ENCODE data around the gene COL2A1. TPM values are rescaled to one million over a fixed set of nuclear protein-coding genes. Genes with fewer than 3 reads are reported as not detected.

The COL2A1 gene
- total RNA-seq, 1 donor from 2014 or later: 69.1 TPM

DNA sequence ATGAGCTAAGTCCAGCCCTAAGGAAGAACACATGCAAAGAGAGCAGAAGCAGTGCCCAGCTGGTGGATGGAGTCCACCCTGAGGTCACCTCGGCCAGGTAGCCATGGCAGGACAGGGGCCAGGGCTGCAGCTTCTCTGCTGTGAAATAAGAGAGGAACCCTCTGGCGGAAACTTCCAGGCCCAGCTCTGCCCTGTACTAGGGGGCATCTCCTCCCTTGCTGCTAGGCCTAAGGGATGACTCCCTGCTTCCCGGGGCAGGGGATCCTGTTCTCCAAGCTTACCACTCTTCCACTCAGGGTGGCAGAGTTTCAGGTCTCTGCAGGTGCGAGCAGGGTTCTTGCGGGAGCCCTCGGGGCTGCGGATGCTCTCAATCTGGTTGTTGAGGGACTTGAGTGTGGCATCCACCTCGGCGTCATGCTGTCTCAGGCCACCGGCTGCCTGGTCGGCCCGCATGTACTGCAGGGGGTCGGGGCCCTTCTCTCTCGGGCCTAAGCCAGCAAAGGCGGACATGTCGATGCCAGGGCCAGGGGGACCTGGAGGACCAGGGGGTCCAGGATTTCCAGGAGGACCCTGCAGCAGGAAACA, 29.1 kb downstream of the COL2A1 start:
- Histone ChIP-seq H3K9me3 (ENCODE audit: low read depth) (no peaks in the 10 kb centered on the region), H3K4me1 (no peaks in the 10 kb centered on the region), H4K20me1 (ENCODE audit: low read depth) (no peaks in the 10 kb centered on the region), H3F3A (ENCODE audit: low read depth) (peaks cover 7% of the 10 kb centered on the region), H3K4me2 (no peak overlapping the region), H3K27me3 (no peaks in the 10 kb centered on the region), H2AFZ (replicated peaks) (no peak overlapping the region), H3K9ac (no peak overlapping the region), H3K36me3 (no peaks in the 10 kb centered on the region), H3K79me2 (ENCODE audit: low read depth) (no peaks in the 10 kb centered on the region), H3K4me3 (no peak overlapping the region), H3K27ac (no peak overlapping the region)
- H3K27ac Mint-ChIP-seq: no peak overlapping the region
- DNase-seq (ENCODE audit: low spot score): no peak
- TF ChIP-seq EZH2 (IDR thresholded peaks at IDR 0.05) (no peak), EZH2phosphoT487 (IDR thresholded peaks at IDR 0.05) (no peak)
- TF ChIP-seq, protein P1, sequence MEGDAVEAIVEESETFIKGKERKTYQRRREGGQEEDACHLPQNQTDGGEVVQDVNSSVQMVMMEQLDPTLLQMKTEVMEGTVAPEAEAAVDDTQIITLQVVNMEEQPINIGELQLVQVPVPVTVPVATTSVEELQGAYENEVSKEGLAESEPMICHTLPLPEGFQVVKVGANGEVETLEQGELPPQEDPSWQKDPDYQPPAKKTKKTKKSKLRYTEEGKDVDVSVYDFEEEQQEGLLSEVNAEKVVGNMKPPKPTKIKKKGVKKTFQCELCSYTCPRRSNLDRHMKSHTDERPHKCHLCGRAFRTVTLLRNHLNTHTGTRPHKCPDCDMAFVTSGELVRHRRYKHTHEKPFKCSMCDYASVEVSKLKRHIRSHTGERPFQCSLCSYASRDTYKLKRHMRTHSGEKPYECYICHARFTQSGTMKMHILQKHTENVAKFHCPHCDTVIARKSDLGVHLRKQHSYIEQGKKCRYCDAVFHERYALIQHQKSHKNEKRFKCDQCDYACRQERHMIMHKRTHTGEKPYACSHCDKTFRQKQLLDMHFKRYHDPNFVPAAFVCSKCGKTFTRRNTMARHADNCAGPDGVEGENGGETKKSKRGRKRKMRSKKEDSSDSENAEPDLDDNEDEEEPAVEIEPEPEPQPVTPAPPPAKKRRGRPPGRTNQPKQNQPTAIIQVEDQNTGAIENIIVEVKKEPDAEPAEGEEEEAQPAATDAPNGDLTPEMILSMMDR (IDR thresholded peaks at IDR 0.05): no peak
- peaks cover 5% of the 10 kb centered on the region for H3K27me3 Mint-ChIP-seq (ENCODE audit: insufficient read depth, low read depth)
- H3K9me3 Mint-ChIP-seq: no peaks in the 10 kb centered on the region
- no peaks in the 10 kb centered on the region for H3K4me1 Mint-ChIP-seq
- H3K36me3 Mint-ChIP-seq: peaks cover 39% of the 10 kb centered on the region
- no peak overlapping the region for H3K4me3 Mint-ChIP-seq

DNA sequence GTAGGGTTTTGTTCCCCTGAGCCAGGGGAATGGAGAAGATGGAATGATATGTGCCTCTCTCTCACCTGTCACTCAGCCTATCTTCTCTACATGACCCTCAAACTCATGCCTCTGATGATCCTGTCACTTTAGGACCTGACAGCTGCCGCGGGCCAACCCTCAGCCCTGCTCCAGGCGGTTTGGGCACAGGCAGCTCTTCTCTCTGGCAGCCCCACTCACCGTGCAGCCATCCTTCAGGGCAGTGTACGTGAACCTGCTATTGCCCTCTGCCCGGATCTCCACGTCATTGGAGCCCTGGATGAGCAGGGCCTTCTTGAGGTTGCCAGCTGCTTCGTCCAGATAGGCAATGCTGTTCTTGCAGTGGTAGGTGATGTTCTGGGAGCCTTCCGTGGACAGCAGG, 30.4 kb downstream of the COL2A1 start:
- no peaks in the 10 kb centered on the region for H3K4me1 Mint-ChIP-seq
- no peaks in the 10 kb centered on the region for H4K20me1 ChIP-seq (ENCODE audit: low read depth)
- H3K36me3 Mint-ChIP-seq: peaks cover 36% of the 10 kb centered on the region
- no peaks in the 10 kb centered on the region for H3K27me3 ChIP-seq
- H3K4me2 ChIP-seq: no peak overlapping the region
- no peak overlapping the region for H3K27ac Mint-ChIP-seq
- DNase-seq (ENCODE audit: low spot score): no peak
- H3K4me1 ChIP-seq: no peaks in the 10 kb centered on the region
- H3F3A ChIP-seq (ENCODE audit: low read depth): peaks cover 7% of the 10 kb centered on the region
- no peak overlapping the region for H2AFZ ChIP-seq (replicated peaks)
- H3K4me3 Mint-ChIP-seq: no peak overlapping the region
- H3K9me3 Mint-ChIP-seq: no peaks in the 10 kb centered on the region
- H3K9me3 ChIP-seq (ENCODE audit: low read depth): no peaks in the 10 kb centered on the region
- H3K27me3 Mint-ChIP-seq (ENCODE audit: insufficient read depth, low read depth): peaks cover 5% of the 10 kb centered on the region
- H3K4me3 ChIP-seq: no peak overlapping the region
- H3K36me3 ChIP-seq: no peaks in the 10 kb centered on the region
- H3K79me2 ChIP-seq (ENCODE audit: low read depth): no peaks in the 10 kb centered on the region
- no peak overlapping the region for H3K27ac ChIP-seq
- no peak overlapping the region for H3K9ac ChIP-seq
- no peak for TF ChIP-seq EZH2phosphoT487 (IDR thresholded peaks at IDR 0.05)
- no peak for TF ChIP-seq EZH2 (IDR thresholded peaks at IDR 0.05)
- TF ChIP-seq, protein P1 (IDR thresholded peaks at IDR 0.05): no peak

DNA sequence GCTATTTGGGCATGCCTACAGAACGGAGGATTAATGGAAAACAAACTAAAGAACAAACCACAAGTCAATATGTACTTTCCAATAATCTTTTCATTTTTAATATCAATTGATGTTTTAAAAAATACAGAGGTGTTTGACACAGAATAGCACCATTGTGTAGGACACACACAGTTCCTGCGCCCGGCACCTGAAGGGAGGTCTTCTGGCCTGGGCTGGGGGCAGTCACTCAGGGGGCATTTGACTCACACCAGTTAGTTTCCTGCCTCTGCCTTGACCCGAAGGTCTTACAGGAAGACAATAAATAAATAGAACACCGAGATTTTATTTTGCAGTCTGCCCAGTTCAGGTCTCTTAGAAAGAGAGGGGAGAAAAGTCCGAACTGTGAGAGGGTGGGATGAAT, 31.4 kb downstream of the COL2A1 start:
- H3K27me3 Mint-ChIP-seq (ENCODE audit: insufficient read depth, low read depth): peaks cover 5% of the 10 kb centered on the region
- TF ChIP-seq, protein P1 (IDR thresholded peaks at IDR 0.05): no peak
- TF ChIP-seq EZH2phosphoT487 (IDR thresholded peaks at IDR 0.05) (no peak), EZH2 (IDR thresholded peaks at IDR 0.05) (no peak)
- H3K4me3 Mint-ChIP-seq: no peak overlapping the region
- Histone ChIP-seq H3K4me3 (no peak overlapping the region), H3K36me3 (no peaks in the 10 kb centered on the region), H3K27me3 (no peaks in the 10 kb centered on the region), H3K4me1 (no peaks in the 10 kb centered on the region), H3K27ac (no peak overlapping the region), H3K4me2 (no peak overlapping the region), H3F3A (ENCODE audit: low read depth) (peaks cover 7% of the 10 kb centered on the region), H4K20me1 (ENCODE audit: low read depth) (no peaks in the 10 kb centered on the region), H3K9me3 (ENCODE audit: low read depth) (no peaks in the 10 kb centered on the region), H3K79me2 (ENCODE audit: low read depth) (no peaks in the 10 kb centered on the region), H2AFZ (replicated peaks) (no peak overlapping the region), H3K9ac (no peak overlapping the region)
- H3K27ac Mint-ChIP-seq: no peak overlapping the region
- no peaks in the 10 kb centered on the region for H3K4me1 Mint-ChIP-seq
- DNase-seq (ENCODE audit: low spot score): no peak
- peaks cover 37% of the 10 kb centered on the region for H3K36me3 Mint-ChIP-seq
- H3K9me3 Mint-ChIP-seq: no peaks in the 10 kb centered on the region

All from neural progenitor cell (in vitro differentiated cells).